Progenitor cell of endocrine pancreas (in vitro differentiated cells): Measurements from ENCODE around the gene APOF. TPM values are rescaled to one million over a fixed set of nuclear protein-coding genes. Genes with fewer than 3 reads are reported as not detected.
"Not testable (repeated sequence)": the region's sequence is repeated elsewhere in the genome, so short reads cannot be mapped to it uniquely, and the experiment has no call there.

Source experiments
- DNase-seq: peaks from one replicate; pipeline ENCODE4 v3.0.0; 2021; ENCODE audit warnings: low spot score; ENCODE audit not compliant: unreplicated experiment
- H3K27ac Mint-ChIP-seq: 2 replicates; pipeline ENCODE4 v1.8.0; 2021; ENCODE audit warnings: mild to moderate bottlenecking, moderate library complexity, mixed read lengths
- H3K27me3 Mint-ChIP-seq: 2 replicates; pipeline ENCODE4 v1.8.0; 2021; ENCODE audit warnings: mixed read lengths
- H3K36me3 Mint-ChIP-seq: 2 replicates; pipeline ENCODE4 v1.8.0; 2022; ENCODE audit warnings: mixed read lengths; ENCODE audit not compliant: insufficient read depth
- H3K4me1 Mint-ChIP-seq: 2 replicates; pipeline ENCODE4 v1.8.0; 2021; ENCODE audit warnings: low read depth, mixed read lengths
- H3K4me3 Mint-ChIP-seq: 2 replicates; pipeline ENCODE4 v1.8.0; 2021; ENCODE audit warnings: low read depth, mild to moderate bottlenecking, moderate library complexity, mixed read lengths
- H3K9me3 Mint-ChIP-seq: 2 replicates; pipeline ENCODE4 v1.8.0; 2021; ENCODE audit warnings: low read depth, mixed read lengths
- total RNA-seq: library from RNA; stranded (reverse); gene quantifications from 2 replicates; pipeline ENCODE4 v1.2.1, GENCODE V29; 2021
- TF ChIP-seq, protein P1 (sequence below): fragments of 200-600 bp; sonication (generic); IDR thresholded peaks from one replicate; pipeline ENCODE4 v1.5.0; 2021; ENCODE audit warnings: antibody characterized with exemption, mild to moderate bottlenecking; ENCODE audit not compliant: unreplicated experiment

Gene APOF
- total RNA-seq, 1 donor from 2014 or later = not detected

DNA sequence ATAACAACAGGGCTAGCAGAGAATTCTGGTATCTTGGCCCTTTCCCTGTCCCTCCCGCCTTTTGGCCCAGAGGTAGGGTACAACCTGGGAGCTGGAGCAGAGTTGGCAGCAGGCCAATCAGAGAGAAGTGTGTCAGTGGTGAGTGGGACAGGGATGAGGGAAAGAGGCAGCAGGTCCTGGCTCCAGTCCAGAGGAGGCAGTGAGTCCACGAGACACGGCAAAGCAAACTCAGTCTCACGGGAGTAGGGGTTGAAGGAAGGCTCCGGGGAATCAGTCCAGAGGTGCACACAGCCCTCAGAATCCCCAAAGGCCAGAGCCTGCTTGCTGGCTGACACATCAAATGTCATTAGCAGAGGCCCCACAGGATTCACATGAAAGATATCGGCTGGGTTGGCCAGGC is 36.1 kb downstream of the APOF start:
- H3K36me3 Mint-ChIP-seq = peaks cover 19% of the 10 kb centered on the region
- peaks cover 2% of the 10 kb centered on the region for H3K4me1 Mint-ChIP-seq
- no peak for DNase-seq
- H3K27ac Mint-ChIP-seq = no peak overlapping the region
- TF ChIP-seq, protein P1, sequence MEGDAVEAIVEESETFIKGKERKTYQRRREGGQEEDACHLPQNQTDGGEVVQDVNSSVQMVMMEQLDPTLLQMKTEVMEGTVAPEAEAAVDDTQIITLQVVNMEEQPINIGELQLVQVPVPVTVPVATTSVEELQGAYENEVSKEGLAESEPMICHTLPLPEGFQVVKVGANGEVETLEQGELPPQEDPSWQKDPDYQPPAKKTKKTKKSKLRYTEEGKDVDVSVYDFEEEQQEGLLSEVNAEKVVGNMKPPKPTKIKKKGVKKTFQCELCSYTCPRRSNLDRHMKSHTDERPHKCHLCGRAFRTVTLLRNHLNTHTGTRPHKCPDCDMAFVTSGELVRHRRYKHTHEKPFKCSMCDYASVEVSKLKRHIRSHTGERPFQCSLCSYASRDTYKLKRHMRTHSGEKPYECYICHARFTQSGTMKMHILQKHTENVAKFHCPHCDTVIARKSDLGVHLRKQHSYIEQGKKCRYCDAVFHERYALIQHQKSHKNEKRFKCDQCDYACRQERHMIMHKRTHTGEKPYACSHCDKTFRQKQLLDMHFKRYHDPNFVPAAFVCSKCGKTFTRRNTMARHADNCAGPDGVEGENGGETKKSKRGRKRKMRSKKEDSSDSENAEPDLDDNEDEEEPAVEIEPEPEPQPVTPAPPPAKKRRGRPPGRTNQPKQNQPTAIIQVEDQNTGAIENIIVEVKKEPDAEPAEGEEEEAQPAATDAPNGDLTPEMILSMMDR = no peak
- H3K4me3 Mint-ChIP-seq = no peak overlapping the region
- H3K9me3 Mint-ChIP-seq = no peaks in the 10 kb centered on the region
- no peaks in the 10 kb centered on the region for H3K27me3 Mint-ChIP-seq

DNA sequence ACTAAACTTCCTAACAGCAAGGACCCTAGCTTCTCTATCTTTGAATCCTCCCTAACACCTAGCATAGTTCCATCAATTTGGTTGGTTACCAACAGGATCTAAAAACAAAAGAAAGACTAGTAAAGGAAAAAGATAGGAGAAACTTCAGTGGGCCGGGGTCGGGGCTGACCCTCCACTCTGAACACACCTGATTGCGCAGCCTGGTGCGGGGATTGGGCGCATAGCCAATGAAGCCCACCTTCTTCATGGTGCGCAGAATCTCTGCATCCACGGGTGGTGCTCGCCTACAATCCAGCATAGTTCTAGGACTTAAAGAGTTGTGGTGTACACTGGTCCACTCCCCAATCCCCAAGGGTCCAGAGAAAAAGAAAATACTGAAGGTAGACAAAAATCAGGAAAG is 36.5 kb downstream of the APOF start:
- Mint-ChIP-seq H3K27ac (no peak overlapping the region), H3K4me1 (peaks cover 2% of the 10 kb centered on the region), H3K27me3 (no peaks in the 10 kb centered on the region), H3K36me3 (peaks cover 19% of the 10 kb centered on the region), H3K4me3 (no peak overlapping the region), H3K9me3 (no peaks in the 10 kb centered on the region)
- DNase-seq = no peak
- TF ChIP-seq, protein P1 = no peak

DNA sequence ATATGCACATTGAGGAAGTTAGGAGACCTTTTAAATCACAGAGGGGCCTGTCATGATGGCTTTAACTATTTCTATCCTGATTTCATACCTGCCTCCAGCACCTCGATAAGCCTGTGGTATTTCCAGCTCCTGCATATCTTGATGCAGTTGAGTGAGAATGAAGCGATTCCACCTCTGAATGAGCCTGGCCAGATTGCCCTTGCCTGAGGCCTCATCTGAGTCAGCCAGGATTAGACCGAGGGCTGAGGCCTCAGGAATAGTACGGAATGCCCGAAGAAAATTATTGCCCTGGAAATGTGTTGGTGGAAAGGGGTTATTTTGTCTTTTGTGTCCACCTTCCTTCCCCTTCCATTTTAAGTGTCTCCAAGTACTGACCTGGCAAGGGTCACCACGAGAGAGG is 38.5 kb downstream of the APOF start:
- no peaks in the 10 kb centered on the region for H3K27me3 Mint-ChIP-seq
- no peak for DNase-seq
- no peak overlapping the region for H3K27ac Mint-ChIP-seq
- peaks cover 2% of the 10 kb centered on the region for H3K4me1 Mint-ChIP-seq
- no peak overlapping the region for H3K4me3 Mint-ChIP-seq
- H3K9me3 Mint-ChIP-seq = no peaks in the 10 kb centered on the region
- H3K36me3 Mint-ChIP-seq = peaks cover 19% of the 10 kb centered on the region
- TF ChIP-seq, protein P1 = no peak

DNA sequence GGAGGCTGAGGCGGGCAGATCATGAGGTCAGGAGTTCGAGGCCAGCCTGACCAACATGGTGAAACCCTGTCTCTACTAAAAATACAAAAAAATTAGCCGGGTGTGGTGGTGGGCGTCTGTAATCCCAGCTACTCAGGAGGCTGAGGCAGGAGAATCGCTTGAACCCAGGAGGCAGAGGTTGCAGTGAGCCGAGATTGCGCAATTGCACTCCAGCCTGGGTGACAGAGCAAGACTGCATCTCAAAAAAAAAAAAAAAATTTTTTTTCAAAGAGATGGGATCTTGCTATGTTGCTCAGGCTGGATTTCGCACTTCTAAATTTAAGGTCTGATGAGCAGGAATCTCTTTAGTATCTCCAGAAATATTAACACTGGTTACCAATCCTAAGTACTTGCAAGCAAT is 41.0 kb downstream of the APOF start:
- not testable (repeated sequence) for H3K4me3 Mint-ChIP-seq, H3K9me3 Mint-ChIP-seq, H3K27me3 Mint-ChIP-seq, DNase-seq, H3K4me1 Mint-ChIP-seq, H3K27ac Mint-ChIP-seq
- H3K36me3 Mint-ChIP-seq = peaks cover 17% of the 10 kb centered on the region

DNA sequence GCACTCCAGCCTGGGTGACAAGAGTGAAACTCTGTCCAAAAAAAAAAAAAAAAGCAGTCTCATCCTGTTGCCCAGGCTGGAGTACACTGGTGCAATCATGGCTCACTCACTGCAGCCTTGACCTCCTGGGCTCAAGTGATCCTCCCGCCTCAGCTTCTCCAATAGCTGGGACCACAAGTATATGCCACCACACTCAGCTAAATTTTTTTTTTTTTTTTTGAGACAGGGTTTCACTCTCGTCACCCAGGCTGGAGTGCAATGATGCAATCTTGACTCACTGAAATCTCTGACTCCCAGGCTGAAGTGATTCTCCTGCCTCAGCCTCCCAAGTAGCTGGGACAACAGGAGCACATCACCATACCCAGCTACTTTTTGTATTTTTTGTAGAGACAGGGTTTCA is 41.6 kb downstream of the APOF start:
- Mint-ChIP-seq H3K4me1 (peaks cover 2% of the 10 kb centered on the region), H3K27ac (no peak overlapping the region), H3K9me3 (no peaks in the 10 kb centered on the region), H3K27me3 (no peaks in the 10 kb centered on the region), H3K4me3 (no peak overlapping the region), H3K36me3 (peaks cover 17% of the 10 kb centered on the region)
- TF ChIP-seq, protein P1 = no peak
- DNase-seq = no peak

DNA sequence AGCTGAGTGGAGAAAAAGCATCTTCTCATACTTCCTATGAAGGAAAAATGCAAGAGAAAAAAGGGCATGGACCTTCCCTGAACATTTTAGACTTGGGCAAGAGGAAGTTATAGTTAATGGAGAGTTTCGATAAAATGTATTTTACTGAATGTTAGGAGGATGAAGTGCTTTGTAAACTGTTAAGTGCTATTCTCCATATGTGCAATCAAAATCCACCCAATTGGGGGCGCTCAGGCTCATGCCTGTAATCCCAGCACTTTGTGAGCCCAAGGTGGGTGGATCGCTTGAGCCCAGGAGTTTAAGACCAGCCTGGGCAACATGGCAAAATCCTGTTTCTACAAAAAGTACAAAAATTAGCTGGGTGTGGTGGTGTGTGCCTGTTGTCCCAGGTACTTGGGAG is 45.0 kb downstream of the APOF start:
- H3K27me3 Mint-ChIP-seq = no peaks in the 10 kb centered on the region
- H3K36me3 Mint-ChIP-seq = peaks cover 2% of the 10 kb centered on the region
- TF ChIP-seq, protein P1 = no peak
- no peak overlapping the region for H3K4me3 Mint-ChIP-seq
- no peak for DNase-seq
- peaks cover 9% of the 10 kb centered on the region for H3K4me1 Mint-ChIP-seq
- H3K27ac Mint-ChIP-seq = no peak overlapping the region
- H3K9me3 Mint-ChIP-seq = no peaks in the 10 kb centered on the region
